Measurements from ENCODE around the gene RAPGEF5. TPM values are rescaled to one million over a fixed set of nuclear protein-coding genes. Genes with fewer than 3 reads are reported as not detected.

RAPGEF5 gene
- polyA plus RNA-seq, 1 of the 3 experiments (the other 2 are of a cell fraction): 1.2 TPM

GRCh38 chr7:22403344-22403743 is 46.4 kb upstream of the RAPGEF5 start:
- 86% methylated on average over 2 of the region's 2 CpGs for WGBS (ENCODE audit: low lambda C conversion rate)
- CTCF ChIA-PET: interaction anchor here (0.9 kb wide), 1 partner anchor 321 kb away, joined by 3 read pairs; no protein-coding TSS in a partner anchor
- H3K9me3 ChIP-seq: no peaks in the 10 kb centered on the region

GRCh38 chr7:22402250-22402649 is 45.3 kb upstream of the RAPGEF5 start:
- no peaks in the 10 kb centered on the region for H4K20me1 ChIP-seq (ENCODE audit: insufficient read depth)
- no peak overlapping the region for H2AFZ ChIP-seq (ENCODE audit: low read depth)
- ChIA-PET CTCF (no interaction called here), POLR2A (interaction anchor here (1.7 kb wide), 1 partner anchor 28 kb away, joined by 3 read pairs; no protein-coding TSS in a partner anchor)
- 69% methylated on average over 2 of the region's 2 CpGs for WGBS (ENCODE audit: low lambda C conversion rate)
- no peaks in the 10 kb centered on the region for H3K27me3 ChIP-seq (ENCODE audit: insufficient read depth)
- H3K9me2 ChIP-seq: no peaks in the 10 kb centered on the region
- H3F3A ChIP-seq (replicated peaks; ENCODE audit: insufficient read depth): peaks cover 25% of the 10 kb centered on the region
- H3K4me2 ChIP-seq: peak overlapping the region; percentile 25
- H3K9me3 ChIP-seq: no peaks in the 10 kb centered on the region
- no peak overlapping the region for H3K4me3 ChIP-seq (ENCODE audit: low read depth in 2 of 2, low read length in 1 of 2)
- no peaks in the 10 kb centered on the region for H3K36me3 ChIP-seq (replicated peaks in 1 of 2; ENCODE audit: control insufficient read depth in 1 of 2, insufficient read depth in 2 of 2, low read length in 1 of 2)
- H3K4me1 ChIP-seq (ENCODE audit: control insufficient read depth in 1 of 2, insufficient read depth in 2 of 2, low read depth in 1 of 2, low read length in 1 of 2): peaks cover 0 to 20% of the 10 kb centered on the region in 2 experiments; a peak in 3 of 4 replicates
- DNase-seq: no peak
- no peaks in the 10 kb centered on the region for H3K79me2 ChIP-seq (ENCODE audit: insufficient read depth)
- H3K9ac ChIP-seq: no peak overlapping the region
- peak overlapping the region in 1 of 2 experiments; percentile 69; a peak in 2 of 4 replicates for H3K27ac ChIP-seq (ENCODE audit: low read depth in 2 of 2, low read length in 1 of 2)
- TF ChIP-seq SMC3 (IDR thresholded peaks at IDR 0.05; ENCODE audit: low read depth, low read length) (no peak), TAF1 (IDR thresholded peaks at IDR 0.05; ENCODE audit: borderline replicate concordance, low read depth, low read length) (no peak), GABPA (IDR thresholded peaks at IDR 0.05; ENCODE audit: low read depth) (no peak), POLR2AphosphoS5 (IDR thresholded peaks at IDR 0.05; ENCODE audit: low read depth, low read length) (no peak)
- TF ChIP-seq, protein P1, sequence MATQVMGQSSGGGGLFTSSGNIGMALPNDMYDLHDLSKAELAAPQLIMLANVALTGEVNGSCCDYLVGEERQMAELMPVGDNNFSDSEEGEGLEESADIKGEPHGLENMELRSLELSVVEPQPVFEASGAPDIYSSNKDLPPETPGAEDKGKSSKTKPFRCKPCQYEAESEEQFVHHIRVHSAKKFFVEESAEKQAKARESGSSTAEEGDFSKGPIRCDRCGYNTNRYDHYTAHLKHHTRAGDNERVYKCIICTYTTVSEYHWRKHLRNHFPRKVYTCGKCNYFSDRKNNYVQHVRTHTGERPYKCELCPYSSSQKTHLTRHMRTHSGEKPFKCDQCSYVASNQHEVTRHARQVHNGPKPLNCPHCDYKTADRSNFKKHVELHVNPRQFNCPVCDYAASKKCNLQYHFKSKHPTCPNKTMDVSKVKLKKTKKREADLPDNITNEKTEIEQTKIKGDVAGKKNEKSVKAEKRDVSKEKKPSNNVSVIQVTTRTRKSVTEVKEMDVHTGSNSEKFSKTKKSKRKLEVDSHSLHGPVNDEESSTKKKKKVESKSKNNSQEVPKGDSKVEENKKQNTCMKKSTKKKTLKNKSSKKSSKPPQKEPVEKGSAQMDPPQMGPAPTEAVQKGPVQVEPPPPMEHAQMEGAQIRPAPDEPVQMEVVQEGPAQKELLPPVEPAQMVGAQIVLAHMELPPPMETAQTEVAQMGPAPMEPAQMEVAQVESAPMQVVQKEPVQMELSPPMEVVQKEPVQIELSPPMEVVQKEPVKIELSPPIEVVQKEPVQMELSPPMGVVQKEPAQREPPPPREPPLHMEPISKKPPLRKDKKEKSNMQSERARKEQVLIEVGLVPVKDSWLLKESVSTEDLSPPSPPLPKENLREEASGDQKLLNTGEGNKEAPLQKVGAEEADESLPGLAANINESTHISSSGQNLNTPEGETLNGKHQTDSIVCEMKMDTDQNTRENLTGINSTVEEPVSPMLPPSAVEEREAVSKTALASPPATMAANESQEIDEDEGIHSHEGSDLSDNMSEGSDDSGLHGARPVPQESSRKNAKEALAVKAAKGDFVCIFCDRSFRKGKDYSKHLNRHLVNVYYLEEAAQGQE (IDR thresholded peaks at IDR 0.05; ENCODE audit: low read depth, low read length): no peak
- TF ChIP-seq, protein P2, sequence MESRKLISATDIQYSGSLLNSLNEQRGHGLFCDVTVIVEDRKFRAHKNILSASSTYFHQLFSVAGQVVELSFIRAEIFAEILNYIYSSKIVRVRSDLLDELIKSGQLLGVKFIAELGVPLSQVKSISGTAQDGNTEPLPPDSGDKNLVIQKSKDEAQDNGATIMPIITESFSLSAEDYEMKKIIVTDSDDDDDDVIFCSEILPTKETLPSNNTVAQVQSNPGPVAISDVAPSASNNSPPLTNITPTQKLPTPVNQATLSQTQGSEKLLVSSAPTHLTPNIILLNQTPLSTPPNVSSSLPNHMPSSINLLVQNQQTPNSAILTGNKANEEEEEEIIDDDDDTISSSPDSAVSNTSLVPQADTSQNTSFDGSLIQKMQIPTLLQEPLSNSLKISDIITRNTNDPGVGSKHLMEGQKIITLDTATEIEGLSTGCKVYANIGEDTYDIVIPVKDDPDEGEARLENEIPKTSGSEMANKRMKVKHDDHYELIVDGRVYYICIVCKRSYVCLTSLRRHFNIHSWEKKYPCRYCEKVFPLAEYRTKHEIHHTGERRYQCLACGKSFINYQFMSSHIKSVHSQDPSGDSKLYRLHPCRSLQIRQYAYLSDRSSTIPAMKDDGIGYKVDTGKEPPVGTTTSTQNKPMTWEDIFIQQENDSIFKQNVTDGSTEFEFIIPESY (IDR thresholded peaks at IDR 0.05; ENCODE audit: borderline replicate concordance, low read depth): no peak

More at GRCh38 chr7:22403344-22403743, 46.4 kb upstream of the RAPGEF5 start:
- Histone ChIP-seq H3K36me3 (replicated peaks in 1 of 2; ENCODE audit: control insufficient read depth in 1 of 2, insufficient read depth in 2 of 2, low read length in 1 of 2) (no peaks in the 10 kb centered on the region), H3K79me2 (ENCODE audit: insufficient read depth) (no peaks in the 10 kb centered on the region), H3F3A (replicated peaks; ENCODE audit: insufficient read depth) (peaks cover 16% of the 10 kb centered on the region), H2AFZ (ENCODE audit: low read depth) (no peak overlapping the region), H3K4me2 (no peak overlapping the region), H3K9me2 (no peaks in the 10 kb centered on the region), H3K4me3 (ENCODE audit: low read depth in 2 of 2, low read length in 1 of 2) (no peak overlapping the region), H3K9ac (no peak overlapping the region), H4K20me1 (ENCODE audit: insufficient read depth) (no peaks in the 10 kb centered on the region), H3K27ac (ENCODE audit: low read depth in 2 of 2, low read length in 1 of 2) (no peak overlapping the region), H3K27me3 (ENCODE audit: insufficient read depth) (no peaks in the 10 kb centered on the region), H3K4me1 (ENCODE audit: control insufficient read depth in 1 of 2, insufficient read depth in 2 of 2, low read depth in 1 of 2, low read length in 1 of 2) (peaks cover 0 to 16% of the 10 kb centered on the region in 2 experiments; a peak in 3 of 4 replicates)
- POLR2A ChIA-PET: no interaction called here
- DNase-seq: no peak
- TF ChIP-seq, protein P3, sequence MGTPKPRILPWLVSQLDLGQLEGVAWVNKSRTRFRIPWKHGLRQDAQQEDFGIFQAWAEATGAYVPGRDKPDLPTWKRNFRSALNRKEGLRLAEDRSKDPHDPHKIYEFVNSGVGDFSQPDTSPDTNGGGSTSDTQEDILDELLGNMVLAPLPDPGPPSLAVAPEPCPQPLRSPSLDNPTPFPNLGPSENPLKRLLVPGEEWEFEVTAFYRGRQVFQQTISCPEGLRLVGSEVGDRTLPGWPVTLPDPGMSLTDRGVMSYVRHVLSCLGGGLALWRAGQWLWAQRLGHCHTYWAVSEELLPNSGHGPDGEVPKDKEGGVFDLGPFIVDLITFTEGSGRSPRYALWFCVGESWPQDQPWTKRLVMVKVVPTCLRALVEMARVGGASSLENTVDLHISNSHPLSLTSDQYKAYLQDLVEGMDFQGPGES (IDR thresholded peaks at IDR 0.05; ENCODE audit: low read depth, low read length): no peak
- TF ChIP-seq JUND (IDR thresholded peaks at IDR 0.05): no peak
- no peak for TF ChIP-seq PBX3 (IDR thresholded peaks at IDR 0.05)
- TF ChIP-seq, protein P4, sequence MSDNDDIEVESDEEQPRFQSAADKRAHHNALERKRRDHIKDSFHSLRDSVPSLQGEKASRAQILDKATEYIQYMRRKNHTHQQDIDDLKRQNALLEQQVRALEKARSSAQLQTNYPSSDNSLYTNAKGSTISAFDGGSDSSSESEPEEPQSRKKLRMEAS (IDR thresholded peaks at IDR 0.05; ENCODE audit: low read depth): no peak
- no peak for TF ChIP-seq FOSL2 (IDR thresholded peaks at IDR 0.05; ENCODE audit: borderline replicate concordance, low read depth)
- no peak for TF ChIP-seq NRF1 (IDR thresholded peaks at IDR 0.05; ENCODE audit: low read depth, low read length)
- TF ChIP-seq, protein P2 (IDR thresholded peaks at IDR 0.05; ENCODE audit: borderline replicate concordance, low read depth): no peak
- no peak for TF ChIP-seq EZH2phosphoT487 (IDR thresholded peaks at IDR 0.05; ENCODE audit: borderline replicate concordance, low read depth)
- no peak for TF ChIP-seq RXRA (IDR thresholded peaks at IDR 0.05; ENCODE audit: borderline replicate concordance, low read depth)
- no peak for TF ChIP-seq MXI1 (IDR thresholded peaks at IDR 0.05; ENCODE audit: low read depth, low read length)
- TF ChIP-seq TCF12 (IDR thresholded peaks at IDR 0.05): no peak
- no peak for TF ChIP-seq GABPA (IDR thresholded peaks at IDR 0.05; ENCODE audit: low read depth)
